ENCODE data around the gene PPL. TPM values are rescaled to one million over a fixed set of nuclear protein-coding genes. Genes with fewer than 3 reads are reported as not detected.

PPL gene
- total RNA-seq, 1 experiment from 2014 or later, result 3.5 TPM

GRCh38 chr16:4870138-4870671 is 66.7 kb downstream of the PPL start:
- DNase-seq (ENCODE audit: extremely low read depth, low read depth), result no peak

DNA sequence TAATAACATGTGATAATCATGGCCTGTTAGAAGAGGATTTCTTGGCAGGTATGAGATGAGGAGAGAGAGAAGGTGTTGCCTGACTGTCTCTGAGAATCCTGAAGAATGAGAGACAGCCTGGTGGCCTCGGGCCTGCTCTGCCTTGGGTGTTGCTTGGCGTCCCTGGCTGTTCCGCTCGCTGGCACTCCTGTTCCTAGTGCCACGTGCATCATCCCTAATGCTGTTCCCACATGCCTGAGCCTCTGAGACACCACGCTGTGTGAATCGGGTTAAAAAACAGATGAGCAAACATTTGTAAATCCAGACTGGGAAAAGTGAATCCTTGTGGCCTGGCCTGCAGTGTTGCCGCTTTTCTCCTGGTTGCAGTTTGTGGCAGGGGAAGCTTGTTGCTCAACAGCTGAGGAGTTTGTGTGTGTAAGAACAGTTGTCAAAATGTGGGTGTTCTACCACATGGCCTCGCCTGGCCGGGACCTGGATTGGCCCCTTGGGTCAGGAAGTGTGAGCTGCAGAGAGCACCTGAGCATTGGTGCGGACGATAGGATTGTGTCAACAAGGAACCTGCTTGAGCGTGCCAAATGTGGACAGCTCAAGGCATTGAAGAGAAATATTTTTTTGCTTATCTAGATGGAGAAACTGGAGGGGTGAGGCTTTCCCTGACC is 67.7 kb downstream of the PPL start:
- DNase-seq (ENCODE audit: extremely low read depth, low read depth), result no peak

GRCh38 chr16:4868535-4868934 is 68.4 kb downstream of the PPL start:
- DNase-seq (ENCODE audit: extremely low read depth, low read depth), result no peak

DNA sequence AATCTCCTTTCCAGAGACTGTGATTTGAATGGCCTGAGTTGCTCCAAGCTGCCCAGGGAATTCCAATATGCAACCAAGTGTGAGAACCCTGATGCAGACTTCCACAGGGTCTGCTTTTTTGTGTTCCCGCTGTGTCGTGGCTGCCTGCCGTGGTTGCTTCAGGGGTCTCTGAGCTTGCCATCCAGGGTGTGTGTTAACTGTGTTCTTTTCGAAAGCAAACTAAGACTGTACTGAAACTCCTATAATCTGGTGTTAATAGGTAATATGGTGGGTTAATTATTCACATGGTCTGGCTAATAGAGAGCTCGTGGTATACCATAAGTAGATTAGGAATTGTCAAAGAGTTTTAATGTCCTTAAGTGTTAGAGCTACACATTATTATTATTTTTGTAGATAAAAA is 68.9 kb downstream of the PPL start:
- DNase-seq (ENCODE audit: extremely low read depth, low read depth), result no peak

DNA sequence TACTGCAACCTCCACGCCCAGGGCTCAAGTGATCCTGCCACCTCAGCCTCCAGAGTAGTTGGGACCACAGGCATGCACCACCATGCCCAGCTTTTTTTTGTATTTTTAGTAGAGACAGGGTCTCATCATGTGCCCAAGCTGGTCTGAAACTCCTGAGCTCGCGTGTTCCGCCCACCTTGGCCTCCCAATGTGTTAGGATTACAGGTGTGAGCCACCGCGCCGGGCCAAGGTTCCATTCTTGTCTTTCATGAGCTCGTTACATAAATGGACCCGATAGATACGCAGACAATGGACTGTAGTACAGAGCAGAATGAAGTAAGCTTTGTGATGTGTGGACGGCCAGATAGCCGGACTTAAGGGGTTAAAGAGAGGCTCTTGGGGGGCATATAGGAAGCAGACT is 70.4 kb downstream of the PPL start:
- no peak for DNase-seq (ENCODE audit: extremely low read depth, low read depth)

DNA sequence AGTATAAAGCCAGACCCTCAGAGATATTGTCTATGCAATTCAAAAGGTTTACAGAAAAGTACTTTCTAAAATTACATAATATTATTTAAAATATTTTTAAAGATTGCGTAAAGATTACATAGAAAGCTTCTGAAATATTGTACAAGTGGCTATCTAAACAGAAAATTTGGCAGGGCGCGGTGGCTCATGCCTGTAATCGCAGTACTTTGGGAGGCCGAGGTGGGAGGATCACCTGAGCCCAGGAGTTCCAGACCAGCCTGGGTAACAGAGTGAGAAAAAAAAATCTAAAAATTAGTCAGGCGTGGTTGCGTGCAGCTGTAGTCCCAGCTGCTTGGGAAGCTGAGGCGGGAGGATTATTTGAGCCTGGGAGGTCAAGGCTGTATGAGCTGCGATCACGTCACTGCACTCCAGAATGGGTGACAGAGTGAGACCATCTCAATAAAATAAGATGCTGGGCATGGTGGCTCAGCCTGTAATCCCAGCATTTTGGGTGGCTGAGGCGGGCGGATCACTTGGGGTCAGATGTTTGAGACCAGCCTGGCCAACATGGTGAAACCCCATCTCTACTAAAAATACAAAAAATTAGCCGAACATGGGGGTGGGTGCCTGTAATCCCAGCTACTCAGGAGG is 71.6 kb downstream of the PPL start:
- DNase-seq (ENCODE audit: extremely low read depth, low read depth), result no peak

DNA sequence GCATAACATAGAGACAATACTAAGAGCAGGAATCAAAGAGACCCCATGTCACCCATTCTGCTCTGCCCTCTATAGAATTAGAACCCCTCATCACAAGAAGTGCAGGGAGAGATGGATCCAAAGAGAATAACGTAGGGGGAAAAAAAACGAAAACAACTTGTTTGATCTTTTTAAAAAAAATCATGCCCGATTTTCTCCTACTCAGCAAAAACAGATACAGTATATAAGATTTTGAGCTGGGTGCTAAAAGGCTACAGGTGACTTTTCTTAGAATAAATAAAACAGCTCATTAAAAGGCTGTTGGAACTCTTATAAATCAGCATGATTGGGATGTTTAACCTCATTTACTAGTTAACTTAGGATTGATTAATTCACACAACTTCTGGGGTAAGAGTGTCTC is 72.2 kb downstream of the PPL start:
- DNase-seq (ENCODE audit: extremely low read depth, low read depth), result no peak

GRCh38 chr16:4862639-4863038 is 74.3 kb downstream of the PPL start:
- DNase-seq (ENCODE audit: extremely low read depth, low read depth), result peak; percentile 67

- DNase-seq (ENCODE audit: extremely low read depth, low read depth), result no peak
Observed at GRCh38 chr16:4860727-4861342, 76.1 kb downstream of the PPL start.

GRCh38 chr16:4859900-4860255 is 77.1 kb downstream of the PPL start:
- DNase-seq (ENCODE audit: extremely low read depth, low read depth), result no peak

- DNase-seq (ENCODE audit: extremely low read depth, low read depth), result no peak
Observed at GRCh38 chr16:4859190-4859899, 77.6 kb downstream of the PPL start.

- no peak for DNase-seq (ENCODE audit: extremely low read depth, low read depth)
Observed at GRCh38 chr16:4855804-4856203, 81.1 kb downstream of the PPL start.

DNA sequence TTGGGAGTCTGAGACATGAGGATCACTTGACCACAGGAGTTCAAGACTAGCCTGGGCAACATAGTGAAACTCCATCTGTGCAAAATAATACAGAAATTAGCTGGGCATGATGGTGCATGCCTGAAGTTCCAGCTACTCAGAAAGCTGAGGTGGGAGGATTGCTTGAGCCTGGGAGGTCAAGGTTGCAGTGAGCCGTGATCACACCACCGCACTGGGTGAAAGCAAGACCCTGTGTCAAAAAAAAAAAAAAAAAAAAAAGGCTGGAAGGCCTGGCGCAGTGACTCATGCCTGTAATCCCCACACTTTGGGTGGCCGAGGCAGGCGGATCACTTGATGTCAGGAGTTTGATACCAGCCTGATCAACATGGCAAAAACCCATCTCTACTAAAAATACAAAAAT is 81.6 kb downstream of the PPL start:
- DNase-seq (ENCODE audit: extremely low read depth, low read depth), result no peak

DNA sequence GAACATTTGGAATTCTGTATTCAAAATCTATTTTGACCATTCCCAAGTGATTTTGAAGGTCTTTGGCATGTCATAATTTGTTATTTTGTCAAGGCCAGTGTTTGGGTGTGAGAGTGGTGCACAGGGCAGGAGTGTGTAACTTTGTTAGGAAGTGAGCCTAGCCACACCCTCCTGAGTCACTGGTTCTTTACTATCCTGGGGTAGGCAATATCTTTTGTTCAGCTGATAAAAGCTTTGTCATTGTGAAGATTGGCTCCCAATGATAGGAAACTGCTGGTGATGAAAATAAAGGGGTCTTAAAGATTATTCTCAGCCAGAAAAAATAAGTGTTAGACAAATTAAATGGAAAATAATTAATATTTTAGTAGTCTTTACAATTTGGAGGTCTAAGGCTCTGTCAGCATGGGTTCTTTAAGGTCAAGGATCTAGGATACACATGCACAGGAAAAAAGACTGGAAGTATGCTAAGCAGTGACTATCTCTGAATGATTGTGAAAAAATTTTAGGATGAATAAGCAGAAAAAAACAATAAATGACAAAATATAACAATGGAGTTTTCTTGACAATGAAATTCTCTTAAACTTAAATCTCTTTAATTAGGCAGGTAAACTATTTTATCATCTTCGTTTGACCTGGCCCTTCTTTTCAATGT is 84.6 kb downstream of the PPL start:
- DNase-seq (ENCODE audit: extremely low read depth, low read depth), result peak; percentile 43

- no peak for DNase-seq (ENCODE audit: extremely low read depth, low read depth)
Observed at GRCh38 chr16:4850211-4850610, 86.7 kb downstream of the PPL start.

GRCh38 chr16:4847774-4848587 is 89.0 kb downstream of the PPL start:
- DNase-seq (ENCODE audit: extremely low read depth, low read depth), result peak; percentile 40

- DNase-seq (ENCODE audit: extremely low read depth, low read depth), result peak; percentile 97
Observed at GRCh38 chr16:4846901-4847773, 89.8 kb downstream of the PPL start, which contains the start of the genes GLYR1 and UBN1. GLYR1 (minus strand) TSS chr16:4847288; CDS start chr16:4847265, 23 bp downstream. UBN1 (plus strand) TSS chr16:4847481; CDS start chr16:4852918, 5,437 bp downstream.

GRCh38 chr16:4846503-4846900 is 90.4 kb downstream of the PPL start:
- no peak for DNase-seq (ENCODE audit: extremely low read depth, low read depth)

DNA sequence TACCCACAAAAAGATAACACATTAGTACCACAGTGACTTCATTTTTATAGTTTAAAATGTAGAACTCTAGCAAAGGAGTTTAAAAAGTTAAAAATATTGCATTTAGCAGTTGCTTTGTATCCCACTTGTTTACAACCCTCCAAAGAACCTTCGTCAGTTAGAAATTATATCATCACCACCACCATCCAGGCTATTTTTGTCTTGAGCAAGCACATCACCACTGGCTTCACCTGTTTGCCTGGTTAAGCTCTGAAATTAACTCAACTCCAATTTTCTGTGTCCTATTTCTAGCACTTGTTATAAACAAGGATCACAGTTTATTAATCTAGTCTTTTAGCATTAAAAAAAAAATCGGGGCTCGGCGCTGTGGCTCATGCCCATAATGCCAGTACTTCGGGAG is 96.0 kb downstream of the PPL start:
- DNase-seq (ENCODE audit: extremely low read depth, low read depth), result no peak

Measured in NCI-H460 (cell line).